ENCODE measurements around the gene NKAIN2.

NKAIN2 gene

GRCh38 chr6:123897965-123898364 lies 94.3 kb downstream of the NKAIN2 start:
- H3K4me3 ChIP-seq (ENCODE audit: low read depth, low read length): no peak overlapping the region
- TF ChIP-seq CTCF (IDR thresholded peaks at IDR 0.05; ENCODE audit: insufficient read depth, low read depth, low read length, missing control alignments): no peak
- DNase-seq (ENCODE audit: low read depth): no peak

- TF ChIP-seq CTCF (IDR thresholded peaks at IDR 0.05; ENCODE audit: insufficient read depth, low read depth, low read length, missing control alignments): no peak
- H3K4me3 ChIP-seq (ENCODE audit: low read depth, low read length): no peak overlapping the region
- no peak for DNase-seq (ENCODE audit: low read depth)
Observed at GRCh38 chr6:123898665-123899064, 95.0 kb downstream of the NKAIN2 start.

GRCh38 chr6:123899745-123900144 lies 96.1 kb downstream of the NKAIN2 start:
- TF ChIP-seq CTCF (IDR thresholded peaks at IDR 0.05; ENCODE audit: insufficient read depth, low read depth, low read length, missing control alignments): no peak
- H3K4me3 ChIP-seq (ENCODE audit: low read depth, low read length): no peak overlapping the region
- no peak for DNase-seq (ENCODE audit: low read depth)

DNA sequence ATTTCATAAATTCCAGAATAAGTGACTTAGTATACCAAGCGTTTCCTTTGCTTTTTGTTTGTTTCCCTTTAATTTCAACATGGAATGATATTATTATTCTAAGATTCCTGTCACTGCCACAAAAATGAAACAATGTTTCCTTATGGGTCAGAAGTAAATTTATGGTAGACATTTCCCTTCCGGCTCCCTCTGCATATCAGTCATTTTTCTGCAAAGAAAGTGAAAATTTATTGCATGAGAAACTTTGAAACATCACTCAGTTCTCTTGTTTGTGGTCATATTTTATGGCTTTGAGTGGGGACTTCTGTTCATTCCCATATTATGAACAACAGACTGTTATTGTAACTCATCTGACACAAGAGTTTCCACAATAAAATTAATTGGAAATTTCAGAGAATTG lies 97.8 kb downstream of the NKAIN2 start:
- DNase-seq (ENCODE audit: low read depth): no peak
- TF ChIP-seq CTCF (IDR thresholded peaks at IDR 0.05; ENCODE audit: insufficient read depth, low read depth, low read length, missing control alignments): no peak

GRCh38 chr6:123902738-123903313 lies 99.2 kb downstream of the NKAIN2 start:
- no peak for DNase-seq (ENCODE audit: low read depth)
- no peak for TF ChIP-seq CTCF (IDR thresholded peaks at IDR 0.05; ENCODE audit: insufficient read depth, low read depth, low read length, missing control alignments)
- no peak overlapping the region for H3K4me3 ChIP-seq (ENCODE audit: low read depth, low read length)

More for the DNA sequence above, 97.8 kb downstream of the NKAIN2 start:
- H3K4me3 ChIP-seq (ENCODE audit: low read depth, low read length): no peak overlapping the region

GRCh38 chr6:123904228-123904627 lies 100.6 kb downstream of the NKAIN2 start:
- no peak for TF ChIP-seq CTCF (IDR thresholded peaks at IDR 0.05; ENCODE audit: insufficient read depth, low read depth, low read length, missing control alignments)
- no peak for DNase-seq (ENCODE audit: low read depth)
- H3K4me3 ChIP-seq (ENCODE audit: low read depth, low read length): no peak overlapping the region

GRCh38 chr6:123908797-123909196 lies 105.1 kb downstream of the NKAIN2 start:
- no peak for DNase-seq (ENCODE audit: low read depth)
- no peak for TF ChIP-seq CTCF (IDR thresholded peaks at IDR 0.05; ENCODE audit: insufficient read depth, low read depth, low read length, missing control alignments)
- no peak overlapping the region for H3K4me3 ChIP-seq (ENCODE audit: low read depth, low read length)

All from GM12865 (cell line).